H1 (cell line): ENCODE results near the gene TAF4. TPM values are rescaled to one million over a fixed set of nuclear protein-coding genes. Genes with fewer than 3 reads are reported as not detected.

Experiments used
- CTCF ChIA-PET: fragments of 300-600 bp; sonication (Branson Sonifier 250); formaldehyde crosslinking; loops from one replicate; lab custom pipeline; 2021; ENCODE audit not compliant: partially characterized antibody; lab: Charles Lee
- POLR2A ChIA-PET: fragments of 300-600 bp; sonication (Branson Sonifier 250); formaldehyde crosslinking; loops from one replicate; lab custom pipeline; 2021; ENCODE audit warnings: inconsistent platforms; ENCODE audit not compliant: partially characterized antibody; lab: Charles Lee
- DNase-seq, 2 experiments: peaks; one replicate each; pipeline versions ENCODE4 v3.0.0 to v3.0.0-alpha.2; 2010 to 2022; ENCODE audit warnings: low spot score in 2 of 2, low read depth in 1 of 2, mixed read lengths in 1 of 2
- FAIRE-seq: peaks from 2 replicates; lab custom pipeline; 2011; peaks lifted over from hg19 to GRCh38; lab: Jason Lieb, UNC
- H2AFZ ChIP-seq: 2 replicates; pipeline ENCODE4 v1.8.1; 2012; ENCODE audit warnings: low read length, inconsistent platforms
- H2AK5ac ChIP-seq: 2 replicates; pipeline ENCODE4 v1.6.1; 2013; ENCODE audit warnings: low read depth, low read length
- H2BK120ac ChIP-seq: replicated peaks from 2 replicates; pipeline ENCODE3; 2013; ENCODE audit warnings: low read depth, low read length, inconsistent platforms
- H2BK12ac ChIP-seq: 2 replicates; pipeline ENCODE4 v1.6.1; 2013; ENCODE audit warnings: low read depth, low read length
- H2BK15ac ChIP-seq: 2 replicates; pipeline ENCODE4 v1.6.1; 2013; ENCODE audit warnings: low read length
- H2BK20ac ChIP-seq: 2 replicates; pipeline ENCODE4 v1.6.1; 2013; ENCODE audit warnings: low read length
- H2BK5ac ChIP-seq: 2 replicates; pipeline ENCODE4 v1.6.1; 2013; ENCODE audit warnings: low read depth, low read length
- H3K14ac ChIP-seq: 2 replicates; pipeline ENCODE4 v1.6.1; 2013; ENCODE audit warnings: inconsistent platforms; ENCODE audit not compliant: insufficient read length
- H3K18ac ChIP-seq: 2 replicates; pipeline ENCODE4 v1.6.1; 2013; ENCODE audit warnings: low read length; ENCODE audit errors: extremely low read depth
- H3K23ac ChIP-seq: 2 replicates; pipeline ENCODE4 v1.6.1; 2013; ENCODE audit warnings: inconsistent platforms; ENCODE audit not compliant: insufficient read length
- H3K23me2 ChIP-seq: 2 replicates; pipeline ENCODE4 v1.6.1; 2013; ENCODE audit warnings: low read depth, low read length
- H3K27ac ChIP-seq: 2 replicates; pipeline ENCODE4 v1.6.1; 2011; ENCODE audit warnings: low read depth, low read length, inconsistent platforms
- H3K27me3 ChIP-seq, 4 experiments: replicated peaks in 1 of 4; 1 replicate in 1 of 4; 2 replicates in 3 of 4; pipeline versions ENCODE4 v1.6.1 to v1.8.1; 2011 to 2013; ENCODE audit warnings: low read length in 3 of 4, mild to moderate bottlenecking in 3 of 4, inconsistent platforms in 2 of 4, mixed read lengths in 2 of 4, moderate library complexity in 1 of 4; ENCODE audit not compliant: control insufficient read depth in 3 of 4, insufficient read depth in 3 of 4; ENCODE audit errors: extremely low read depth in 1 of 4
- H3K36me3 ChIP-seq, 4 experiments: 2 replicates each; pipeline versions ENCODE4 v1.6.1 to v1.8.1; 2011 to 2013; ENCODE audit warnings: mild to moderate bottlenecking in 4 of 4, low read length in 3 of 4, moderate library complexity in 2 of 4, control low read depth in 1 of 4, inconsistent platforms in 1 of 4; ENCODE audit not compliant: insufficient read depth in 4 of 4, control insufficient read depth in 2 of 4
- H3K4ac ChIP-seq: replicated peaks from 2 replicates; pipeline ENCODE3; 2013; ENCODE audit warnings: low read length, low read depth, mixed read lengths, inconsistent platforms; ENCODE audit not compliant: insufficient read length
- H3K4me1 ChIP-seq, 4 experiments: replicated peaks in 1 of 4; 1 replicate in 1 of 4; 2 replicates in 3 of 4; pipeline versions ENCODE4 v1.6.1 to v1.8.1; 2011 to 2013; ENCODE audit warnings: low read length in 3 of 4, inconsistent platforms in 2 of 4, mixed read lengths in 1 of 4; ENCODE audit not compliant: insufficient read depth in 4 of 4, control insufficient read depth in 3 of 4
- H3K4me2 ChIP-seq, 2 experiments: 2 replicates each; pipeline versions ENCODE4 v1.6.1 to v1.8.1; 2011 to 2013; ENCODE audit warnings: low read depth in 2 of 2, low read length in 2 of 2, control low read depth in 1 of 2, inconsistent platforms in 1 of 2, mild to moderate bottlenecking in 1 of 2; ENCODE audit not compliant: insufficient read depth in 1 of 2
- H3K4me3 ChIP-seq, 4 experiments: fragments of 200-600, 300-600 bp in 1 of 4; sonication (generic), shearing (Covaris generic), sonication (Bioruptor Twin) in 1 of 4; 2 replicates each; pipeline versions ENCODE4 v1.5.1 to v1.8.1; 2011 to 2016; ENCODE audit warnings: low read length in 4 of 4, low read depth in 3 of 4, control low read depth in 2 of 4, inconsistent platforms in 2 of 4, mild to moderate bottlenecking in 2 of 4, mixed read lengths in 1 of 4, moderate library complexity in 1 of 4; ENCODE audit not compliant: insufficient read depth in 2 of 4; ENCODE audit errors: extremely low read depth in 1 of 4
- H3K56ac ChIP-seq: replicated peaks from 2 replicates; pipeline ENCODE3; 2013; ENCODE audit warnings: low read depth, mild to moderate bottlenecking, mixed read lengths, low read length, inconsistent platforms; ENCODE audit not compliant: insufficient read length
- H3K79me1 ChIP-seq: 2 replicates; pipeline ENCODE4 v1.6.1; 2013; ENCODE audit warnings: low read depth, low read length, control low read depth
- H3K79me2 ChIP-seq, 2 experiments: 2 replicates each; pipeline versions ENCODE4 v1.6.1 to v1.8.1; 2012 to 2013; ENCODE audit warnings: low read length in 2 of 2, mild to moderate bottlenecking in 2 of 2, inconsistent platforms in 1 of 2; ENCODE audit not compliant: insufficient read depth in 2 of 2, control insufficient read depth in 1 of 2
- H3K9ac ChIP-seq, 4 experiments: replicated peaks in 1 of 4; 1 replicate in 1 of 4; 2 replicates in 3 of 4; pipeline versions ENCODE4 v1.6.1 to v1.8.1; 2011 to 2013; ENCODE audit warnings: low read depth in 3 of 4, low read length in 3 of 4, control low read depth in 2 of 4, mild to moderate bottlenecking in 2 of 4, moderate library complexity in 2 of 4, inconsistent platforms in 1 of 4; ENCODE audit errors: extremely low read depth in 1 of 4
- H3K9me3 ChIP-seq, 2 experiments: 2 replicates each; pipeline versions ENCODE4 v1.6.1 to v1.8.1; 2012 to 2013; ENCODE audit warnings: mild to moderate bottlenecking in 2 of 2, moderate library complexity in 2 of 2, control low read depth in 1 of 2, inconsistent platforms in 1 of 2, low read depth in 1 of 2, low read length in 1 of 2, mixed read lengths in 1 of 2; ENCODE audit not compliant: insufficient read depth in 2 of 2
- H4K20me1 ChIP-seq, 2 experiments: replicated peaks in 1 of 2; 2 replicates each; pipeline versions ENCODE3 to v1.8.1; 2011 to 2013; ENCODE audit warnings: inconsistent platforms in 2 of 2, low read length in 2 of 2, mild to moderate bottlenecking in 1 of 2; ENCODE audit not compliant: insufficient read depth in 2 of 2, control insufficient read depth in 1 of 2
- H4K5ac ChIP-seq: 2 replicates; pipeline ENCODE4 v1.6.1; 2013; ENCODE audit warnings: low read length, low read depth, mixed read lengths, inconsistent platforms; ENCODE audit not compliant: insufficient read length
- H4K8ac ChIP-seq: 2 replicates; pipeline ENCODE4 v1.8.0; 2013; ENCODE audit warnings: mild to moderate bottlenecking, moderate library complexity, low read length, inconsistent platforms; ENCODE audit not compliant: insufficient read depth; ENCODE audit errors: extremely low read depth
- H4K91ac ChIP-seq: replicated peaks from 2 replicates; pipeline ENCODE3; 2013; ENCODE audit warnings: low read length, mixed read lengths, inconsistent platforms; ENCODE audit not compliant: insufficient read length
- BCL11A ChIP-seq, 2 experiments: IDR thresholded peaks; one replicate each; pipeline ENCODE4 v1.6.1; 2011; ENCODE audit warnings: low read depth in 2 of 2, low read length in 2 of 2, mild to moderate bottlenecking in 2 of 2
- CHD2 ChIP-seq: IDR thresholded peaks from 2 replicates; pipeline ENCODE4 v1.6.1; 2012; ENCODE audit warnings: low read length, improper control_type of control experiment
- GABPA ChIP-seq: IDR thresholded peaks from 2 replicates; pipeline ENCODE4 v1.6.1; 2011; ENCODE audit warnings: mild to moderate bottlenecking, low read length, moderate library complexity, borderline replicate concordance; ENCODE audit not compliant: insufficient read depth
- HDAC6 ChIP-seq: IDR thresholded peaks from one replicate; pipeline ENCODE4 v1.7.1; 2012; ENCODE audit warnings: low read depth, mild to moderate bottlenecking, inconsistent platforms, low read length, moderate library complexity
- MAX ChIP-seq: IDR thresholded peaks from 2 replicates; pipeline ENCODE4 v1.6.1; 2012; ENCODE audit warnings: inconsistent platforms
- POLR2A ChIP-seq, 2 experiments: IDR thresholded peaks; 1 replicate in 1 of 2; 2 replicates in 1 of 2; pipeline ENCODE4 v1.6.1; 2011; ENCODE audit warnings: low read depth in 2 of 2, low read length in 2 of 2, mild to moderate bottlenecking in 2 of 2; ENCODE audit errors: control extremely low read depth in 1 of 2
- RBBP5 ChIP-seq: IDR thresholded peaks from 2 replicates; pipeline ENCODE4 v1.7.1; 2012; ENCODE audit warnings: low read depth, mild to moderate bottlenecking, inconsistent platforms, low read length, moderate library complexity, borderline replicate concordance
- SAP30 ChIP-seq: fragments of 300-600 bp; sonication (generic); IDR thresholded peaks from 2 replicates; pipeline ENCODE4 v1.7.1; 2012; ENCODE audit warnings: low read length, moderate library complexity, mild to moderate bottlenecking, inconsistent platforms; ENCODE audit not compliant: insufficient read depth, insufficient replicate concordance
- SP1 ChIP-seq: IDR thresholded peaks from 2 replicates; pipeline ENCODE4 v1.6.1; 2011; ENCODE audit warnings: low read depth, low read length
- TEAD4 ChIP-seq: IDR thresholded peaks from 2 replicates; pipeline ENCODE4 v1.6.1; 2012; ENCODE audit warnings: low read depth, low read length, inconsistent platforms, mixed read lengths
- YY1 ChIP-seq: IDR thresholded peaks from 2 replicates; pipeline ENCODE4 v1.6.1; 2011; ENCODE audit warnings: low read depth, mild to moderate bottlenecking, low read length
- WGBS, 2 experiments: shearing (Covaris generic) in 1 of 2; methylation state at CpG; one replicate each; pipeline versions ENCODE4 v1.1.6 to v1.1.7; 2013 to 2015; ENCODE audit warnings: low lambda C conversion rate in 2 of 2, mixed read lengths in 2 of 2, inconsistent platforms in 1 of 2, low coverage in 1 of 2, missing lambda C conversion rate in 1 of 2; ENCODE audit not compliant: insufficient replicate concordance in 2 of 2, insufficient coverage in 1 of 2, insufficient read length in 1 of 2; ENCODE audit errors: extremely low coverage in 1 of 2, missing lambda C conversion rate in 1 of 2; 5-methylcytosine and 5-hydroxymethylcytosine counted together
- polyA plus RNA-seq, 7 experiments: library from polyadenylated mRNA; depleted of rRNA in 3 of 7; stranded (reverse) in 5 of 7; unstranded in 2 of 7; fragments of >200 nt in 5 of 7; fragments of 200-250 nt in 2 of 7; gene quantifications; 1 replicate in 5 of 7; 2 replicates in 1 of 7; 4 replicates in 1 of 7; pipeline versions ENCODE4 v1.2.1 to v1.2.3, GENCODE V29; 2011 to 2013; ENCODE audit warnings: missing spikeins in 2 of 7, mixed read lengths in 2 of 7
- total RNA-seq: library from RNA; stranded (reverse); fragmentation: NEBNext Ultra II Directional; extraction: Animal tissue kit (Norgen Biotek cat#: 25700); gene quantifications from 2 replicates; pipeline ENCODE4 v1.2.1, GENCODE V29; 2021

The TAF4 gene
- total and polyA plus RNA-seq, 2 of the 8 experiments (the other 6 are each of a cell fraction or from before 2014, with no cell fraction given) = 16.0 to 30.1 TPM

- H2AFZ ChIP-seq = no peak overlapping the region
- H3K9me3 ChIP-seq = peaks cover 0 to 3% of the 10 kb centered on the region in 2 experiments; a peak in 1 of 4 replicates
- H3K27me3 ChIP-seq = no peaks in the 10 kb centered on the region
- no peak overlapping the region for H2BK15ac ChIP-seq
- no peak overlapping the region for H2AK5ac ChIP-seq
- no peak overlapping the region for H4K5ac ChIP-seq
- peaks cover 15 to 43% of the 10 kb centered on the region in 2 experiments for H4K20me1 ChIP-seq
- no peak overlapping the region for H2BK120ac ChIP-seq
- TF ChIP-seq TEAD4 (no peak), YY1 (no peak), CHD2 (no peak), MAX (no peak), RBBP5 (no peak), HDAC6 (no peak), SAP30 (no peak), GABPA (no peak), BCL11A (IDR thresholded peaks at IDR 0.05; ENCODE audit: low read depth in 2 of 2, low read length in 2 of 2) (no peak), SP1 (no peak), POLR2A (IDR thresholded peaks at IDR 0.05; ENCODE audit: control extremely low read depth in 1 of 2, low read depth in 2 of 2, low read length in 2 of 2) (no peak)
- WGBS, 2 experiments = 91% methylated on average over 6 of the region's 6 CpGs; no CpG with 5 or more reads in 1 of the 2 experiments
- H3K56ac ChIP-seq = no peak overlapping the region
- peaks cover 30% of the 10 kb centered on the region for H3K79me1 ChIP-seq
- no peak overlapping the region for H3K23ac ChIP-seq
- no peak overlapping the region for H2BK12ac ChIP-seq
- H3K4me1 ChIP-seq = no peaks in the 10 kb centered on the region; a peak in 2 of 7 replicates
- H3K9ac ChIP-seq = no peak overlapping the region
- no peak overlapping the region for H3K4me3 ChIP-seq
- H3K23me2 ChIP-seq = no peaks in the 10 kb centered on the region; the same call in 1 of the 2 replicates
- FAIRE-seq = no peak
- no peak overlapping the region for H4K8ac ChIP-seq
- ChIA-PET CTCF (interaction anchor here (0.6 kb wide), 1 partner anchor 9 kb away, joined by 4 read pairs; no protein-coding TSS in a partner anchor), POLR2A (interaction anchor here (1.0 to 1.3 kb wide), 2 partner anchors 13 to 65 kb away, joined by 3 read pairs; partner anchors contain the start of gene LSM14B)
- H3K18ac ChIP-seq = no peak overlapping the region
- no peak overlapping the region for H4K91ac ChIP-seq
- no peak overlapping the region for H3K14ac ChIP-seq
- H2BK20ac ChIP-seq = no peak overlapping the region
- no peak overlapping the region for H3K4me2 ChIP-seq
- peaks cover 5 to 8% (median 6%) of the 10 kb centered on the region in 4 experiments; a peak in 5 of 8 replicates for H3K36me3 ChIP-seq
- peaks cover 41 to 87% of the 10 kb centered on the region in 2 experiments; a peak in 3 of 4 replicates for H3K79me2 ChIP-seq
- no peak overlapping the region for H2BK5ac ChIP-seq
- no peak for DNase-seq
- H3K4ac ChIP-seq = no peak overlapping the region
- no peak overlapping the region for H3K27ac ChIP-seq
Observed at GRCh38 chr20:62056377-62056776, 9.3 kb downstream of the TAF4 start.
